GM23338 (cell line): ENCODE results near the gene RSBN1L. TPM values are rescaled to one million over a fixed set of nuclear protein-coding genes. Genes with fewer than 3 reads are reported as not detected.

Experiments used
- ATAC-seq: fragments of 200-7000 bp; cut with Tn5 transposase; 3 replicates; pipeline ENCODE4 v1.9.1; 2020
- DNase-seq: peaks from one replicate; pipeline ENCODE4 v3.0.0-alpha.2; 2015; ENCODE audit warnings: low spot score
- H2AFZ ChIP-seq: fragments of 200-600 bp; sonication (generic); 2 replicates; pipeline ENCODE4 v1.8.0; 2016; ENCODE audit warnings: antibody characterized with exemption, mild to moderate bottlenecking, moderate library complexity
- H3F3A ChIP-seq: fragments of 200-600 bp; sonication (generic); replicated peaks from 2 replicates; pipeline ENCODE4 v1.8.0; 2017; ENCODE audit warnings: antibody characterized with exemption, mixed run types, low read depth
- H3K27ac ChIP-seq: fragments of 200-600 bp; sonication (generic); 2 replicates; pipeline ENCODE4 v1.6.1; 2016; ENCODE audit warnings: low read depth
- H3K27me3 ChIP-seq: fragments of 200-600 bp; sonication (generic); 2 replicates; pipeline ENCODE4 v1.8.0; 2016; ENCODE audit warnings: mild to moderate bottlenecking, mixed run types, moderate library complexity; ENCODE audit not compliant: insufficient read depth
- H3K36me3 ChIP-seq: fragments of 200-600 bp; sonication (generic); 2 replicates; pipeline ENCODE4 v1.8.0; 2016; ENCODE audit warnings: mild to moderate bottlenecking; ENCODE audit not compliant: insufficient read depth
- H3K4me1 ChIP-seq: fragments of 200-600 bp; sonication (generic); 2 replicates; pipeline ENCODE4 v1.8.0; 2016; ENCODE audit warnings: mild to moderate bottlenecking, moderate library complexity; ENCODE audit not compliant: insufficient read depth
- H3K4me2 ChIP-seq: fragments of 200-600 bp; sonication (generic); 2 replicates; pipeline ENCODE4 v1.7.1; 2017; ENCODE audit warnings: mixed run types
- H3K4me3 ChIP-seq: fragments of 200-600 bp; sonication (generic); 2 replicates; pipeline ENCODE4 v1.6.1; 2016; ENCODE audit warnings: mixed run types
- H3K79me2 ChIP-seq: fragments of 200-600 bp; sonication (generic); replicated peaks from 2 replicates; pipeline ENCODE4 v1.8.0; 2017; ENCODE audit warnings: mild to moderate bottlenecking; ENCODE audit not compliant: insufficient read depth
- H3K9me2 ChIP-seq: fragments of 200-600 bp; sonication (generic); 2 replicates; pipeline ENCODE4 v1.8.0; 2017; ENCODE audit not compliant: insufficient read depth
- H4K20me1 ChIP-seq: fragments of 200-600 bp; sonication (generic); replicated peaks from 2 replicates; pipeline ENCODE4 v1.8.0; 2017; ENCODE audit warnings: mild to moderate bottlenecking; ENCODE audit not compliant: insufficient read depth
- H3K27ac Mint-ChIP-seq: 2 replicates; pipeline ENCODE4 v1.8.0; 2020; ENCODE audit warnings: inconsistent platforms, mild to moderate bottlenecking, moderate library complexity, mixed read lengths
- H3K27me3 Mint-ChIP-seq: 3 replicates; pipeline ENCODE4 v1.8.0; 2022; ENCODE audit warnings: low read depth, mild to moderate bottlenecking, moderate library complexity, mixed read lengths, inconsistent platforms; ENCODE audit not compliant: insufficient read depth, poor library complexity
- H3K36me3 Mint-ChIP-seq: 3 replicates; pipeline ENCODE4 v1.8.0; 2021; ENCODE audit warnings: low read depth, mild to moderate bottlenecking, inconsistent platforms, moderate library complexity, mixed read lengths
- H3K4me1 Mint-ChIP-seq: 3 replicates; pipeline ENCODE4 v1.8.0; 2020; ENCODE audit warnings: mild to moderate bottlenecking, inconsistent platforms, mixed read lengths
- H3K4me3 Mint-ChIP-seq: 3 replicates; pipeline ENCODE4 v1.8.0; 2021; ENCODE audit warnings: moderate library complexity, mild to moderate bottlenecking, inconsistent platforms, mixed read lengths
- H3K9me3 Mint-ChIP-seq: 3 replicates; pipeline ENCODE4 v1.8.0; 2020; ENCODE audit warnings: moderate library complexity, mild to moderate bottlenecking, inconsistent platforms, mixed read lengths
- CREB1 ChIP-seq: fragments of 250-450 bp; sonication (Bioruptor Pico); IDR thresholded peaks from 2 replicates; pipeline ENCODE4 v1.5.0; 2020; ENCODE audit warnings: low read depth, mild to moderate bottlenecking, moderate library complexity
- CTCF ChIP-seq, 2 experiments: fragments of 200-600 bp in 1 of 2; sonication (generic) in 1 of 2; conservative IDR thresholded peaks; 2 replicates each; pipeline versions ENCODE4 v1.5.1 to v1.6.1; 2016 to 2017; ENCODE audit warnings: antibody characterized with exemption in 2 of 2, low read depth in 2 of 2, mild to moderate bottlenecking in 2 of 2, moderate library complexity in 1 of 2
- ETS1 ChIP-seq: IDR thresholded peaks from 2 replicates; pipeline ENCODE4 v1.6.1; 2016; ENCODE audit warnings: antibody characterized with exemption
- EZH2 ChIP-seq: fragments of 200-600 bp; sonication (generic); IDR thresholded peaks from one replicate; pipeline ENCODE4 v1.8.0; 2017; ENCODE audit warnings: antibody characterized with exemption, mild to moderate bottlenecking, low read depth; ENCODE audit not compliant: unreplicated experiment
- EZH2phosphoT487 ChIP-seq: fragments of 200-600 bp; sonication (generic); IDR thresholded peaks from one replicate; pipeline ENCODE4 v1.8.1; 2018; ENCODE audit warnings: antibody characterized with exemption; ENCODE audit not compliant: unreplicated experiment
- JUNB ChIP-seq: IDR thresholded peaks from one replicate; pipeline ENCODE4 v1.6.1; 2016; ENCODE audit warnings: antibody characterized with exemption; ENCODE audit not compliant: unreplicated experiment
- NANOG ChIP-seq: IDR thresholded peaks from 2 replicates; pipeline ENCODE4 v1.6.1; 2016; ENCODE audit warnings: antibody characterized with exemption, borderline replicate concordance
- REST ChIP-seq: IDR thresholded peaks from one replicate; pipeline ENCODE4 v1.6.1; 2018; ENCODE audit warnings: antibody characterized with exemption; ENCODE audit not compliant: unreplicated experiment
- STAT1 ChIP-seq: IDR thresholded peaks from one replicate; pipeline ENCODE4 v1.6.1; 2016; ENCODE audit warnings: antibody characterized with exemption; ENCODE audit not compliant: unreplicated experiment
- ZNF114 ChIP-seq: fragments of 250-450 bp; sonication (Bioruptor Pico); IDR thresholded peaks from 2 replicates; pipeline ENCODE4 v1.5.0; 2020; ENCODE audit warnings: mild to moderate bottlenecking, moderate library complexity
- ZNF331 ChIP-seq: fragments of 250-450 bp; sonication (Bioruptor Pico); IDR thresholded peaks from 2 replicates; pipeline ENCODE4 v1.5.0; 2020; ENCODE audit warnings: low read depth, mild to moderate bottlenecking, moderate library complexity
- polyA plus RNA-seq: library from polyadenylated mRNA; unstranded; fragments of >200 nt; fragmentation: Nextera tagmentation; extraction: Ambion mirVana; gene quantifications from 2 replicates; pipeline ENCODE4 v1.2.1, GENCODE V29; 2016
- total RNA-seq: library from RNA; depleted of rRNA; stranded (reverse); fragments of >200 nt; shearing (Covaris generic); gene quantifications from 2 replicates; pipeline ENCODE4 v1.2.3, GENCODE V29; 2014

RSBN1L gene
- total and polyA plus RNA-seq, 2 experiments from 2014 or later, result 9.7 to 19.7 TPM

- no peak for TF ChIP-seq ETS1
- TF ChIP-seq ZNF331 (CRISPR knock-in tag), result no peak
- TF ChIP-seq STAT1, result no peak
These were observed 39.2 kb downstream of the RSBN1L start (continued) for GRCh38 chr7:77735457-77735856.

- H3K9me3 Mint-ChIP-seq, result no peaks in the 10 kb centered on the region
- no peak for ATAC-seq
- no peak for DNase-seq
- Histone ChIP-seq H3K4me2 (no peak overlapping the region), H3K4me1 (no peaks in the 10 kb centered on the region), H3K27ac (no peak overlapping the region), H3K9me2 (no peaks in the 10 kb centered on the region), H2AFZ (no peak overlapping the region), H3K36me3 (no peaks in the 10 kb centered on the region), H3K27me3 (no peaks in the 10 kb centered on the region), H3K4me3 (no peak overlapping the region), H3K79me2 (peaks cover 61% of the 10 kb centered on the region), H4K20me1 (peaks cover 11% of the 10 kb centered on the region; the same call in 1 of the 2 replicates), H3F3A (no peaks in the 10 kb centered on the region)
- H3K4me3 Mint-ChIP-seq, result no peak overlapping the region
- no peak overlapping the region for H3K27ac Mint-ChIP-seq
- no peaks in the 10 kb centered on the region for H3K27me3 Mint-ChIP-seq
- peaks cover 9% of the 10 kb centered on the region; the same call in 1 of the 3 replicates for H3K36me3 Mint-ChIP-seq
- H3K4me1 Mint-ChIP-seq, result no peaks in the 10 kb centered on the region
- TF ChIP-seq STAT1, result no peak
- no peak for TF ChIP-seq ZNF114 (CRISPR knock-in tag)
- no peak for TF ChIP-seq EZH2phosphoT487
- TF ChIP-seq REST, result no peak
- no peak for TF ChIP-seq ZNF331 (CRISPR knock-in tag)
- TF ChIP-seq EZH2, result no peak
- no peak for TF ChIP-seq ETS1
- TF ChIP-seq JUNB, result no peak
- TF ChIP-seq CTCF (conservative IDR thresholded peaks at IDR 0.05; ENCODE audit: low read depth in 2 of 2), result no peak
- TF ChIP-seq CREB1, result no peak
- TF ChIP-seq NANOG, result no peak
These were observed 40.7 kb downstream of the RSBN1L start for GRCh38 chr7:77736991-77737390.
